ENCODE measurements around the gene SMAP2.
"Not testable (repeated sequence)": the region's sequence is repeated elsewhere in the genome, so short reads cannot be mapped to it uniquely, and the experiment has no call there.

SMAP2 gene

DNA sequence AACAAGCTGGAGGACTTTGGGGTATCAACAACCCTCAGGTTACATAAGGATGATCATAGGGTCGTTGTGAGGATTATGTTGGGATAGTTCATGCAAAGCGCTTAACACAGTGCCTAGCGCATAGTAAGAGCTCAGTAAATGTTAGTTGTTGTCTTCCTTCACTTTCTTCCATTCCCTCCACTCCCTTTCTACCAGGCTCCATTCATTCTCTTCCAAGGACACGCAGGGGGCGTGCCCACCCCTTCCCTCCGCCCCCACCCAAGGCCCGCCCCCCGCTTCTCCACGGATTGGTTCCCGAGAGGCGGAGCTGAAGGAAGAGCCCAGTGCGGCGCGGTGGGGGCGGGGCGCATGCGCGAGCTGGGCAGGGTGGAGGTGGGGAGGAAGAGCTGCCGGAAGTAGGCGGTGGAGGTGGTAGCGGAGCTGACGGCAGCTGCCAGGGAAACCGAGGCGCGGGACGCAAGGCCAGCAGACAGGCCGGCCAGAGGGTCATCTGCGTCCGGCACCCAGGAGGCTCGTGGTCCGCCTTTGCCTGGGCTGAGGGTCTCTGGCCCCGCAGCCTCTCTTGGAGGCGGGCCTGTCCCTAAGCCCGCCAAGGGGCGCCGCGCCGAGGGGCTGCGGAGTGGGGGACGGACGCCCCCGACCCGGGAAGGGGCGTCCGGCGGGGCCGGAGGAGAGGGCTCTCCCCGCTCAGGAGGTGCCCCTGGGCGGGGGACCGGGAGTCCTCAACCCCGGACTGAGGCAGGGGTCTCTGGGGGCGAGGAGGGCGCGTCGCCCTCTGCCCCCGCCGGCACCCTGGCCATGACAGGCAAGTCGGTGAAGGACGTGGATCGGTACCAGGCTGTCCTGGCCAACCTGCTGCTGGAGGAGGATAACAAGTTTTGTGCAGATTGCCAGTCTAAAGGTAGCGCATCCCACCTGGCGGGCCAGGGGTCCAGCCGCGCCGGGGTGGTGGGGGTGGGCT is at the start of gene SMAP2:
Gene SMAP2, plus strand, starts transcription at position 405 of the 961 bp plus-strand sequence. Its CDS starts 394 bp downstream, at position 799.
- intact Hi-C loops (cut with DNase I), result loop anchor here (5.0 kb wide), 1 partner anchor 34 kb away; no protein-coding TSS in a partner anchor
- DNase-seq, result peak; percentile 90 to 99 (median 94)

GRCh38 chr1:40331403-40331802 is 42.1 kb upstream of the SMAP2 start:
- intact Hi-C loops (cut with DNase I), result not testable (repeated sequence)

GRCh38 chr1:40332695-40333094 is 40.8 kb upstream of the SMAP2 start:
- no peak for DNase-seq
- intact Hi-C loops (cut with DNase I), result no loop called here

More at GRCh38 chr1:40331403-40331802, 42.1 kb upstream of the SMAP2 start:
- DNase-seq, result not testable (repeated sequence)

- intact Hi-C loops (cut with DNase I), result no loop called here
- DNase-seq, result no peak
These were observed 36.1 kb upstream of the SMAP2 start for GRCh38 chr1:40337443-40337842.

DNA sequence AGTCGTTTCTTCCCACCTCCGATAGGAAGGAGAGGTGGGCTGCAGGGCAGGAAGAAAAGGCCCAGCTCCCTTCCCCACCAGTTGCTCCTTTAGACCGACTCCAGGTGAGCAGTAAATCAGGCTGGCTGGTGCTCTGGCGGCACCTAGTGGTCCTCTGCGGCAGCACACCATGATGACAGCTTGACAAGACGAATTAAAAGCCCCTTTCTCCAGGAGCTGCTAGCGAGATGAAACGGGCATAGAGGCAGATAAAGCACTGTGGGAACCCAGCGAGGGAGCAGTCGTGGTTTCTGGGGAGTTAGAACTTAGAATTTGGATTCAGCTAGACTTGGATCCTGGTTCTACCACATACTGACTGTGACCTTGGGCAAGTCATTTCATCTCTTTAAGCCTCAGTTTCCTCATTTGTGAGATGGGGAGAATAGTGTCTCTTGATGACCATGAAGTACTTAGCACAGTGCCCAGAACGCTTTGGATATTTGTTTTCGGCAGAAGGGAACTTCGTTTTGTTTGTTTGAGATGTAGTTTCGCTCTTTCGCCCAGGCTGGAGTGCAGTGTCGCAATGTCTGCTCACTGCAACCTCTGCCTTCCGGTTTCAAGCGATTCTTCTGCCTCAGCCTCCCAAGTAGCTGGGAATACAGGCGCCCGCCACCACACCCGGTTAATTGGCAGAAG is 34.6 kb upstream of the SMAP2 start:
- DNase-seq, result peak; percentile 40 to 96 (median 80)
- intact Hi-C loops (cut with DNase I), result loop anchor here (2.0 kb wide), 1 partner anchor 186 kb away; no protein-coding TSS in a partner anchor

- intact Hi-C loops (cut with DNase I), result loop anchor here (2.0 kb wide), 1 partner anchor 187 kb away; no protein-coding TSS in a partner anchor
- no peak for DNase-seq
These were observed 33.9 kb upstream of the SMAP2 start for GRCh38 chr1:40339420-40340323.

DNA sequence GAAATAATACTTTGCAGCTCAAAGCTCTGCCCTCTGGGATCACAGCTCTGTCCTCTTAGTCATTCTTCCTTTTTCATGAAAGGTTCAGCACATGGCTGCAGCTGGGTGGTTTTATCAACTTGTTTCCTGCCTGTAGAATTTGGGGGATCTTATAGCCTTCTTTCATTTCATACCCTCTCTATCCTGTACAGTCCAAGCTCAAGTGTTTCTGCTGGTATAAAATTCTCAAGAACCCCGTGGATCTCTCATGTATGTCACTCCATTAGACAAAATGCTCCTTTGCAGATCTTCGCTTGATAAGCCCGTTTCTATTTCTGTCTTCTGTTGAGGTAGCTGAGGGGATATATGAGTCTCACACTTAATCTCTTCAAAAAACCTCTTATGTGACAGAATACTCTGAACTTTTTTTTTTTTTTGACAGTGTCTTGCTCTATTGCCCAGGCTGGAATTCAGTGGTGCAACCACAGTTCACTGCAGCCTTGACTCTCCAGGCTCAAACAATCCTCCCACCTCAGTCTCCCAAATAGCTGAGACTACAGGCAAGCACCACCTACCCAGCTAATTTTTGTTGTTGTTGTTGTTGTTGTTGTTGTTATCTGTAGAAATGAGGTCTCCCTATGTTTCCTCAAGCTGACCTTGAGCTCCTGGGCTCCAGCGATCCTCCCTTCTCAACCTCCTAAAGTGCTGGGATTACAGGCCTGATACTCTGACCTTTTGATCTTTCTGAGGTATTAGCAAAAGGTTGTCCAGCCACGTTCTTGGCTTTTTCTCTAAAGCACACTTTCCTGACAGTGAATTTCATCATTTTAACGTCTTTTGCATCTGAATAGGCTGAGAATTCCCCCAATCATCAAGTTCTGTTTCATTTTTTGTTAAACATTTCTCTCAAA is 31.8 kb upstream of the SMAP2 start:
- no peak for DNase-seq
- intact Hi-C loops (cut with DNase I), result no loop called here

DNA sequence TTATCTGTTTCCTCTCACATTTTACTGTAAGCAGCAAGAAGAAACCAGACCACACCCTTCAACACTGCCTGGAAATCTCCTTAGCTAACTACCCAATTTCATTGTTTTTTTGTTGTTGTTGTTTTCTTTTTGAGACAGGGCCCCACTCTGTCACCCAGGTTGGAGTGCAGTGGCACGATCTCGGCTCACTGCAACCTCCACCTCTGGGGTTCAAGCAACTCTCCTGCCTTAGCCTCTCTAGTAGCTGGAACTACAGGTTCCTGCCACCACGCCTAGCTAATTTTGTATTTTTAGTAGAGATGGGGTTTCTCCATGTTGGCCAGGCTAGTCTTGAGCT is 31.2 kb upstream of the SMAP2 start:
- intact Hi-C loops (cut with DNase I), result not testable (repeated sequence)

GRCh38 chr1:40344597-40344996 is 28.9 kb upstream of the SMAP2 start:
- intact Hi-C loops (cut with DNase I), result no loop called here
- peak in 7 of 10 donors; percentile 10 to 81 (median 24) for DNase-seq

More for the DNA sequence above, 31.2 kb upstream of the SMAP2 start:
- not testable (repeated sequence) for DNase-seq

DNA sequence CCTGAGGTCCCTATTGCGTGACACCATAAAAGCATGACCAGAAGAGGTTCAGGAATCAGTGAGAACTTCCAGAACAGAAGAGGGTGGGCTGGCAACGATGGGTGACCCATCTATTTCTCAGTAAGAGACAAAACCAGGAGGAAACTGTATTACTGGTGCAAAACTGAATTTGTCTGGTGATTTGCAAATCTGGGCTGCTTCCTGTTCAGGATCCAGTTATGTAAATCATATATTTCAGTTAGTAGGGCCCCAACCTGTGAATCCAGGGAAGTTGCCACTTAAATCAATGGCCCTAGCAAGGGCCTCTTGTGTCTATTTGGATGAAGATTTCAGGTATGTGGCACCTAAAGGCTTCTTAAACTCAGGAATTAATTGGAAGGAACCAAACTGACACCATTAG is 23.1 kb upstream of the SMAP2 start:
- intact Hi-C loops (cut with DNase I), result no loop called here
- no peak for DNase-seq

DNA sequence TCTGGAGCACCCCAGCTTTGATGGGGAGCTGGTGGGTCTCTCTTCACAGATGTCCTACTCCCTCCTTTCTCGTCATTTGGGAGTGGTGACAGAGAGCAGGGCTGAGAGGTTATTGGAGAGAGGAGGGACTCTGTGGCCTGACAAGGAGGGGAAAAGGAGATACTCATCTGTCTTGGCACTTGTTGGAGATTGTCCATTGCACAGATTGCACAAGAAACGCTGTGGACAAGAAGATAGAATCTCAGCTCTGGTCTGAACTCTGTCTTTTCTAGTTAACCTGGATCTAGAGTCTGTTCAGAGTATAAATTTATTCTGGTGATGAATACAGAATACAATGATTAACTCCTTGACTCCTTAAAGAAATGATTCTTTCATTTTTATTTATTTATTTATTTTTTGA is 22.4 kb upstream of the SMAP2 start:
- intact Hi-C loops (cut with DNase I), result no loop called here
- no peak for DNase-seq

DNA sequence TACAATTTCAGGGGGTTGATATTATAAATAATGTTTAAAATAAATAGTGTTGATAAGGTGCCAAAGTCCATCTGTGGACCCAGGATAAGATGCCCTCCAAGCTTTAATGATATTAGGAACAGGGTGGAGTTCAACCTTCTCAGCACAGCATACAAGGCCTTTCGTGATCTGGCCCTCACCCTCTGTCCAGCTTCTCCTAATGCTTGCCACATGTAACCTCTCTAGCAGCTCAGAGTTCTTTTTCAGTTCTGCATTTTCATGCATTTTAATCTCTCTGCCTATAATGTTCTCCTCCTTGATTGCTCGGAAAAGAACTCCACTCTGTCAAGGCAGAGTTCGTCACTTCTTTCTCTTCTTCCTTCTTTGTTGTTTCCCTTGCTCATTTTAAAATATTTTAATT is 21.4 kb upstream of the SMAP2 start:
- intact Hi-C loops (cut with DNase I), result no loop called here
- no peak for DNase-seq

DNA sequence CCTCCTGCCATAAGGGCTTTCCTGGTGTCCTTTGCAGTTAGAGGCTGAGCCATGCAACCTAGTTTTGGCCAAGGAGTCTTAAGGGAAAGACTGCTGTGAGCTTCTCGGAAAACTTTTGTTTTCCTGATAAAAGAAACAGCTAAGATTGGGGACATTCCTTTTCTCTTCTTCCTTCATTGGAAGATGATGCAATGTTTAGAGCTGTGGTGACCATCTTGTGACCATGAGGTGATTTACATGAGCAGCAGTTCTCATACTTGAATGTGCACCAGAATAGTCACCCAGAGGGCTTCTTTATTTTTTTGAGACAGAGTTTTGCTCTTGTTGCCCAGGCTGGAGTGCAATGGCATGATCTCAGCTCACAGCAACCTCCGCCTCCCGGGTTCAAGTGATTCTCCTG is 20.4 kb upstream of the SMAP2 start:
- intact Hi-C loops (cut with DNase I), result no loop called here
- no peak for DNase-seq

- no peak for DNase-seq
- intact Hi-C loops (cut with DNase I), result no loop called here
These were observed 15.9 kb upstream of the SMAP2 start for GRCh38 chr1:40357625-40358024.

GRCh38 chr1:40360631-40361030 is 12.9 kb upstream of the SMAP2 start:
- intact Hi-C loops (cut with DNase I), result no loop called here
- DNase-seq, result no peak

DNA sequence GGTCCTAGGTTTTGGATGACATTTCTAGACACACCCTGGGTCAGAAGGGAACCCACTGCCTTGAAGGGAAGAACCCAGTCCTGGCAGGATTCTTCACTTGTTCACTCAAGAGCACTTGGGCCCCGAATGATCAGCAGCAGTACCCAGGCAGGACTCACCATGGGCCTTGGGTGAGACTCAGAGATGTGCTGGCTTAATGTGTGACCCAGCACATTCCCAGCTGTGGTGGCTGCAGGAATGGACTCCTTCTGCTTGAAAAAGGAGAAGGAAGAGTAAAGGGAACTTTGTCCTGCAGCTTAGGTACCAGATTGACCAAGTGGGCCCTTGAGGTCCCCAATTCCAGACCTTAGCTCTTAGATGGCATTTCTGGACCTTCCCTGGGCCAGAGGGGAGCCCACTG is 12.3 kb upstream of the SMAP2 start:
- intact Hi-C loops (cut with DNase I), result no loop called here
- no peak for DNase-seq

DNA sequence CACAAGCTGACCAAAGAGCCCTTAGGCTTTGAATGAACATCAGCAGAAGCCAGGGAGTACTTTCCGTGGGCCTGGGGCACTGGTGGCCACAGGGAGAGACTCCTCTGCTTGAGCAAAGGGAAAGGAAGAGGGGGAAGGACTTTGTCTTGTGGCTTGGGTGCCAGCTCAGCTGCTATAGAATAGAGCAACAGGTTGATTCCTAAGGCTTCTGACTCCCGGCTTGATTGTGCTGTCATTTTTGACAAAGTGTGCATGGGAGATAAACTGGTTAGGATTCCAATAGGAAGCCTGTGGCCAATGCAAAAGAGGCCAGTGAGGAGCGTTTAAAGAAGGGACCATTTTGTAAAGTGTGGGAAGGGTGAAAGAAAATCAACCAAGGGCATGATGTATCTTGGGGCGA is 11.9 kb upstream of the SMAP2 start:
- intact Hi-C loops (cut with DNase I), result no loop called here
- DNase-seq, result no peak

DNA sequence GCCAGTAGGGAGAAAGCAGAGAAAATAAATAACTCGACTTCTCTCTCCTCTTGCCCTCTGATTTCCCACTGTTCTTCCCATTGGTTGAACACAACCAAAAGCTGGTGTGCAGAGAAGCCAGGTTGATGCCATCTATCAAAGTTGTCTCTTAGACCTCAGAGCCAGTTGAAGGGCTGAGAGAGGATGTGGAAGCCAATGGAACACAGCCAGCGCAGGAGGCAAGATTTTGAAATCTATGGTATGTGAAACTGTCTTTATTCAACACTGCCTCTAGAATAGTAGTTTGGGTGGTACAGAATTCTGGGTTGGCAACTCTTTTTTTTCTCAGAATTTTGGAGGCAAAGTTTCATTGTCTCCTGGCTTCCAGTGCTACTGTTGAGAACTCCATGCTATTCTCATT is 11.3 kb upstream of the SMAP2 start:
- DNase-seq, result no peak
- intact Hi-C loops (cut with DNase I), result no loop called here

DNA sequence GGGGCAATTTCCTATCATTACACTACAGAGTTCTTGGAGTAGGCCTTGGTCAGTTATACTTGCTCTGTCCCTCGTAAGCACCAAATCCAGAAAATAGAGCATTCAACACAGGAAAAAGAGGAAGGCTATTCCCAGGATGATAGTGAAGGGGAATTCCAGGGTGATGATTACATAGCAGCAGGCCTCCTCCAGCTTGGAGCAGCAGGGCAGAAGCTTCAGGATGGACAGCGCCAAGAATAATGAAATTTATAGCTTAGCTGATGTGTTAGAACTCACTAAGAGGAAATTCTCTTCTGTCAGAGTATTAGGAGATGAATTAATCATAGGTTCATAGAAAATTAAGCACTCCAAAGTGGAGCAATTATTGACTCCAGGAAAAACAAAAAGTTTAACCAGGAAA is 10.8 kb upstream of the SMAP2 start:
- no peak for DNase-seq
- intact Hi-C loops (cut with DNase I), result no loop called here

All from posterior cingulate gyrus (tissue), 11 donors.